HG03039 (cell line): ENCODE data around the gene BCOR.

ENCODE experiments used
- ATAC-seq: cut with Tn5 transposase; IDR thresholded peaks from one replicate; pipeline ENCODE4 v1.9.1; 2021; ENCODE audit warnings: mild to moderate bottlenecking, moderate library complexity; ENCODE audit not compliant: unreplicated experiment

Gene BCOR

DNA sequence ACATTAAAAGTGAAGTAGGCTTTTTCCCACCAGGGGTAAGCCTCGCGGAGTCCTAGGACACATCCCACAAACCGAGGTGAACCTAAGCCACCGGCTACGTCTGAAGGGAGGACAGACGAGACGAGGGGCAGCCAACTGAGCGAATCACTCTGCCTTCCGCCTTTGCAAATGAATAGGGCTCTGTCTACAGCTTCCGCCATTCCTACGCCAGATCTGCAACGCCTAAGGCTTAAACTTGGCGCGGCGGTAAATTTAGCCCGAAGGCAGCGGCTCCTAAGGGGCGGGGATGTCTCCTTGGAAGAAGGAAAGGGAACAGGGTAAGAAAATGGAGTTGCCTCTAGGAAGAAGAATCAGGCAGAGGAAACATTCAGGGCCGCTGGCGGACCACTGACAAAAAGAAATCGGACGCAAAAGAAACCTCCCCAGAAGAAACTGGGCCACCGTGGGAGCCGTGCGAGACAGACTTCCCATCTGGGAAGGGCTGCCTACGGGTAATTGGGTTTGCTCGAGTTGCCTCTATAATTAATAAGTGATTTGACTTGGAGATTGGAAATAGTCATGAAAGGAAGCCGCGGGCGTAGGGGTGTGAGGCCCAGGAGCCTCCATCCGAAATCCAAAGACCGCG is 90.5 kb downstream of the BCOR start:
- ATAC-seq, result no peak

DNA sequence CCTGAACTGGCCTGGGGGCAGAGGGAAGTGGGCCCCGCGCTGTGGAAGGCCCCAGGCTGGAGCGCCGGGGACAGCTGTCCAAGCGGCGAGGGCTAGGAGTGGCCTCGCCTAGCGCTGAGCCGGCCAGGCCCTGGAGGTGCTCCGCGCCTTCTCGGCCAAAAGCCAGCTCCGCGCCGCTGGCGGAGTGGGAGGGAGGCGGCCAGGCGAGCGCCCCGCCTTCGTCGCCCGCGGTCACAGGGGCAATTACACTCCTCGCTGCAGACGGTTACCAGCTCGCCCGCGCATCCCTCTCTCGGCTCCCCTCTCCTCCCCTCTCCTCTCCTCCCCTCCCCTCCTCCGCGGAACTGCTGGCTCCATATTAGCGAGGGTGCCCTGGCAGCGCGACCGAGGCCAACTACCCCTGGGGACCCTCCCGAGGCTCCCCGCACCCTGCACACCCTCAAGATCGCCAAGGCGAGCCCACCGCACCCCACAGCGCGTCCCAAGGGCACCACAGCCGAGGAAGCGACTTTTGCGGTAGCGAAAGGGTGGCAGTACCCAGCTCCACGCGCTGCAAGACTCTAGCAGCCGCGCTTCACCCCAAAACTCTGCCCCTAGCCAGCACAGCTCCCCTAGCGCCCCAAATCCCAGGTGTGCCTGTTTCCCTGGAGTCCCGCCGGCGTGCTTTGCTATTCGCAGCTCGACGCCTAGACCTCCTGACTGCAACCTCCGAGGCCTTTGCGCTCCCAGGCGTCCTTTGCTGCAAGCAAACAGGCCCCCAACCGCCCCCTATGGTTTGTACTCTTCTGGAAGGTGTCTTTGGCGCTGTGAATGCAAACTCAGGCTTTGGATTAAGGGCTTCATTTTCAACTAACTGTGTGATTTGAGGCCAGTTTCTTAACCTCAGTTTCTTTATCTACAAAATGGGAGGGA is 91.4 kb downstream of the BCOR start:
- ATAC-seq, result no peak

DNA sequence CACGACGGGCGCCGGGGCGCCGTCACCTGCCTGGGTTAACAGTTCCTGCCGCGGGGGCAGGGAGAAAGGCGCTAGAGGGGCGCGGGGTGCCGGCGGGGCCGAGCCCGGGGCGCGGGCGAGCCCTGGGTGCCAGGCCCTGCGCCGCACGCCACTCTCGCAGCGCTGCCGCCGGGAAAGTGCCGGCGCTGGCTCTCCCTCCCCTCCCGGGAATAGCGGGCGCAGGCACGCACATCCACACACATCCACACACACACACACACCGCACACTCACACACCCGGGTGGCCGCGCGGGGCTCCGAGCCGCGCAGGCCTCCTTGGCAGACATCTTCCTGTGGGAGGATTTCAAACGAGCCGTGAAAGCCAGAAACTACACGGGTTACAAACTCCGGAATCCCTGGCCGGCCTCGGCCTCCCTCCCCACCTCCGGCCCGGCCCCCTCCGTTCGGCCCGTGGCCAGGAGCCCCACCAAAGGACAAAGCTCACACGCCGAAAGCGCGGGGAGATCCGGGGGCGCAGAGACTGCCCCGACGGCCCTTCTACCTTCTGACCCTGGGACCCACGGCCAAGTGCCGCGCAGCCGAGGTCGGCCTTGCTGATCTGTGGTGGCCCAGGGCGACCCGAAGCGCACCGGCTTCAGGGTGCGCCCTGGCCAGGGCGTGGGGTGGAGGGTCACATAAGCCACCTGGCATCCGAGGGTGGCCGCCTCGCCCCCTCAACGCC is 92.3 kb downstream of the BCOR start:
- ATAC-seq, result no peak

DNA sequence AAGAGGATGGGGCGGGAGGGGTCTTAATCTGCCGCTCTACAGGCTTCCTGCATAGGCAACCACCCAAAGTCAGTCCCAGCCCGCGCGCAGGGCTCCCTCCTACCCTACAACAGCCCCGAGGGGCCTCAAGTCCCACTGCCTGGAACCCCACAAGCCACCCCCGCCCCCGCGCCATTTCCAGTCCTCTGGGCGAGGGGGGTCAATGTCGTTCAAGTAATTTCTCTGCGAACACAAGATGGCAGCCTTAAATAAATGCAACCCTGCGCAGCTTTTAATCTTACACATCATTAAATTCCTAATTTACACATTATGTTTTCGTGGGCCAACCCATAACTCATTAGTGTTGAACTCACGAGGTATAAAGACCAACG is 92.9 kb downstream of the BCOR start:
- ATAC-seq, result no peak

DNA sequence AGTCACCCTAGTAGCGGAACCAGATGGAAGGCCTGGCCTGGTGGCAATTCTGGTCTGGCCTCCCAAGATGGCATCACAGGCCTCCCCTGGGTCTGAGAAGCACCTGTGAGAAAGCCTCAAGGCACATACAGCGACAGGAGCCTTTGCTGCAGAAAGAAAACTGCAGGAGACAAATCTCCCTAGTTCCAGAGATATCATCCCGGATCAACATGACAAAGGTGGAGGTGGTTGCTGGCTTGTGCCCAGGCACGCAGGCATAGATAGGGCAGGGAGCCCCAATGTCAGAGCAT is 93.6 kb downstream of the BCOR start:
- no peak for ATAC-seq

DNA sequence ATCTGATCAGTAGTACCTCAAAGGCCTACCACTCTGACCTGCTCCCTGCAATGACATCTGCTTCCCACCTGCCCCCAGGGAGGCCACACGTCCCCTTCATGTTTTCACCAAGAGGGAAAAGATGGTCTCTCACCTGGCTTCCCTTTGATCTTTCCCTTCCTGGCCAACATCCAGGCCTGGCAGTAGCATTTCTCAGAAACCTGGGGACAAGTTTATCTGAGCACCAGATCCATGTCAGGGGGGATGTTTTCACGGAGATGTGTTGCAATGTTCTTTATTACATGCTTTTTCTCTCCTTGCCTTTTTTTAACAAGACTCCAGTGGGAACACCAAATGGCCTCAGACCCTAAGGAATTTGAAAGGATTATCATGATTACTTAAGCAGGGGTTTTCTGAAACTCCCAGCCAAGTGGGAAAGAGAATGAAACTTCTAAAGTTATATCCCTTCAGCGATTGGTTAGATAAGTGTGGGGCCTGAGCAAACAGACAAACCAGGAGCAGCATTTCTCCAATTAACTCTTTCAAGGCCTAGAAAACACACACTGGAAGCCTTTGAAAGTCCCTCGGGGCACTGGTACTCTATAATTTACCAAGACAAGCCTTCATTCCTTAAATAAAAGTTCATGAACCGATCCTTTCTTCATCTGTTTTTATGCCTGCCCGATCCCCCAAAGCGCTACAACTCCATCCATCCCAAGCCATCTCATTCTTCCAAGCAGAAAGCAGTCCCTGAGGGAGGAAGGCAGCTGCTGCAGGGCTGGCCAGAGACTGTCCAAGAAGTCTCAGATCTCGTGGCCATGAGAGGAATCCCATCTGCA is 94.1 kb downstream of the BCOR start:
- ATAC-seq, result no peak

DNA sequence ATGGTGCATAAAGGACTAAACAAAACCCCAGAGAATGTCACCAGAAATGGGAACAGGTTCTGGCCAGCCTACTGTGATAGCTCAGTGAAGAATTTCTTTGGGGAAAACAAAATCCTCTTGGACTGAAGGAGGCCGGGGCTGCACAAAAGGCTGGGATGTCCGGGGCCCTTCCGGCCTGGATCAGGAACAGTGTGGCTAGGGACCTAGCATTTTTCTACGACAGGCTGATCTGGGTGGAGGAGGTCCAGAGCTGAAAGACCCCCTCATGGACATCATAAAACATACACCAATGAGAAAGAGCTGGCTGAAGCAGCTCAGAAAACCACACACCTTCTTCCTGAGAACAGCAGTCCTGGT is 94.7 kb downstream of the BCOR start:
- ATAC-seq, result no peak
